Measurements from ENCODE around the gene HEPACAM. TPM values are rescaled to one million over a fixed set of nuclear protein-coding genes. Genes with fewer than 3 reads are reported as not detected.
A peak's percentile ranks its signal among the peaks of the same experiment; 100 is the strongest.

The HEPACAM gene
- total RNA-seq, 1 experiment from 2014 or later, result not detected

DNA sequence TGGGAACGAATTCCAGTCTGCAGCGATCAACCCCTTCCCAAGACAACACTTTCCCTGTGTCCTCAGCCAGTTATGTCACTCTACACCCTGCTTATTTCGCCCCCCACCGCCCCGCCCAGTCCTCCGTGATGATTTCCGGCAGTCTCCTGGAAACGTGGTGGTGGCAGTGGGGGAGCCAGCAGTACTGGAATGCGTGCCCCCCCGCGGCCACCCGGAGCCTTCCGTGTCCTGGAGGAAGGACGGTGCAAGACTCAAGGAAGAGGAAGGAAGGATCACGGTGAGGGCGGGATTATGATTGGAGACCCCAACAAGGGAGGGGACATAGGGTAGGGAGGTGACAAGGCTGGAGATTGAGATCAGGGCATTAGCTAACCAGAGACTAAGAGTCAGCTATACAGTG is 66.5 kb downstream of the HEPACAM start:
- Histone ChIP-seq H2AK5ac (ENCODE audit: insufficient read length, low read length) (no peak overlapping the region), H3K4me1 (ENCODE audit: insufficient read depth, low read length) (no peaks in the 10 kb centered on the region), H4K91ac (ENCODE audit: insufficient read length, low read depth, low read length) (no peak overlapping the region), H3K27me3 (ENCODE audit: insufficient read depth, low read length) (peaks cover 76% of the 10 kb centered on the region), H3K23ac (ENCODE audit: insufficient read length, low read depth, low read length) (no peak overlapping the region), H4K5ac (ENCODE audit: insufficient read length, low read depth, low read length) (no peak overlapping the region), H3K23me2 (ENCODE audit: insufficient read length, low read depth, low read length, poor library complexity, severe bottlenecking) (peaks cover 3% of the 10 kb centered on the region), H3K18ac (ENCODE audit: insufficient read length, low read depth, low read length) (no peak overlapping the region), H2BK15ac (ENCODE audit: low read depth, low read length) (no peak overlapping the region), H3K56ac (ENCODE audit: insufficient read length, low read depth, low read length) (no peak overlapping the region), H3T11ph (ENCODE audit: low read length) (no peak overlapping the region), H3K4ac (ENCODE audit: low read depth, low read length) (no peak overlapping the region), H3K4me2 (ENCODE audit: insufficient read depth, insufficient read length, low read length) (no peak overlapping the region), H2BK5ac (ENCODE audit: insufficient read length, low read length) (no peak overlapping the region), H3K9ac (ENCODE audit: extremely low read depth, insufficient read length, low read length) (no peak overlapping the region), H2BK120ac (ENCODE audit: low read depth, low read length, poor library complexity, severe bottlenecking) (no peak overlapping the region), H2BK12ac (ENCODE audit: insufficient read length, low read depth, low read length) (no peak overlapping the region), H3K79me1 (ENCODE audit: insufficient read depth, low read depth, low read length, poor library complexity, severe bottlenecking) (no peaks in the 10 kb centered on the region), H3K9me3 (ENCODE audit: control insufficient read depth, low read depth, low read length) (no peaks in the 10 kb centered on the region), H4K20me1 (ENCODE audit: control insufficient read depth, insufficient read depth, insufficient read length) (no peaks in the 10 kb centered on the region), H2BK20ac (ENCODE audit: low read depth, low read length, poor library complexity, severe bottlenecking) (no peak overlapping the region), H3K79me2 (ENCODE audit: insufficient read depth, low read length) (no peaks in the 10 kb centered on the region), H3K27ac (ENCODE audit: insufficient read length, low read depth, low read length) (no peak overlapping the region), H2AFZ (ENCODE audit: low read length) (no peak overlapping the region), H4K8ac (replicated peaks; ENCODE audit: insufficient read length, low read depth, low read length) (no peak overlapping the region), H3K14ac (ENCODE audit: insufficient read depth, low read length) (no peak overlapping the region)
- TF ChIP-seq, protein P1, sequence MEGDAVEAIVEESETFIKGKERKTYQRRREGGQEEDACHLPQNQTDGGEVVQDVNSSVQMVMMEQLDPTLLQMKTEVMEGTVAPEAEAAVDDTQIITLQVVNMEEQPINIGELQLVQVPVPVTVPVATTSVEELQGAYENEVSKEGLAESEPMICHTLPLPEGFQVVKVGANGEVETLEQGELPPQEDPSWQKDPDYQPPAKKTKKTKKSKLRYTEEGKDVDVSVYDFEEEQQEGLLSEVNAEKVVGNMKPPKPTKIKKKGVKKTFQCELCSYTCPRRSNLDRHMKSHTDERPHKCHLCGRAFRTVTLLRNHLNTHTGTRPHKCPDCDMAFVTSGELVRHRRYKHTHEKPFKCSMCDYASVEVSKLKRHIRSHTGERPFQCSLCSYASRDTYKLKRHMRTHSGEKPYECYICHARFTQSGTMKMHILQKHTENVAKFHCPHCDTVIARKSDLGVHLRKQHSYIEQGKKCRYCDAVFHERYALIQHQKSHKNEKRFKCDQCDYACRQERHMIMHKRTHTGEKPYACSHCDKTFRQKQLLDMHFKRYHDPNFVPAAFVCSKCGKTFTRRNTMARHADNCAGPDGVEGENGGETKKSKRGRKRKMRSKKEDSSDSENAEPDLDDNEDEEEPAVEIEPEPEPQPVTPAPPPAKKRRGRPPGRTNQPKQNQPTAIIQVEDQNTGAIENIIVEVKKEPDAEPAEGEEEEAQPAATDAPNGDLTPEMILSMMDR (conservative IDR thresholded peaks at IDR 0.05), result no peak
- Mint-ChIP-seq H3K4me1 (peaks cover 3 to 38% of the 10 kb centered on the region in 2 experiments; a peak in 3 of 4 replicates), H3K27ac (no peak overlapping the region), H3K27me3 (ENCODE audit: low read depth) (peaks cover 100% of the 10 kb centered on the region), H3K36me3 (ENCODE audit: insufficient read depth in 1 of 3, low read depth in 3 of 3) (no peaks in the 10 kb centered on the region; a peak in 2 of 7 replicates), H3K9me3 (no peaks in the 10 kb centered on the region; a peak in 3 of 5 replicates), H3K4me3 (peak overlapping the region in 1 of 2 experiments; percentile 67; a peak in 2 of 5 replicates)
- no peak for DNase-seq
- WGBS (ENCODE audit: extremely low coverage, insufficient read length, low lambda C conversion rate), result no CpG with 5 or more reads among the region's 16 CpGs

Other genes with a start within 250 kb of the HEPACAM start
- 6.4 and 7.0 TPM in 2 replicates for gene NRGN, start 196.1 kb downstream of the HEPACAM start, total RNA-seq (2021)
- gene VSIG2, start 183.8 kb downstream of the HEPACAM start, total RNA-seq (2021), result not detected in 2 replicates
- 0.33 and 0.92 TPM in 2 replicates for gene ESAM, start 173.8 kb downstream of the HEPACAM start, total RNA-seq (2021)
- 14.5 and 18.1 TPM in 2 replicates for gene MSANTD2, start 135.6 kb downstream of the HEPACAM start, total RNA-seq (2021)
- 11.8 and 12.6 TPM in 2 replicates for gene ROBO3, start 70.6 kb downstream of the HEPACAM start, total RNA-seq (2021)
- not detected in 2 replicates for gene ROBO4, start 38.2 kb downstream of the HEPACAM start, total RNA-seq (2021)
- gene HEPN1, start 16.8 kb downstream of the HEPACAM start, total RNA-seq (2021), result not detected in 2 replicates
- 2.3 and 2.8 TPM in 2 replicates for gene CCDC15, start 18.2 kb upstream of the HEPACAM start, total RNA-seq (2021)
- 0.61 and 1.2 TPM in 2 replicates for gene SLC37A2, start 127.3 kb upstream of the HEPACAM start, total RNA-seq (2021)
- 14.3 and 15.2 TPM in 2 replicates for gene TMEM218, start 175.6 kb upstream of the HEPACAM start, total RNA-seq (2021)
- gene PKNOX2, start 228.7 kb upstream of the HEPACAM start, total RNA-seq (2021), result 1.3 and 1.4 TPM in 2 replicates

All from H9 (cell line).